ENCODE data around the gene ZXDC.

The ZXDC gene

DNA sequence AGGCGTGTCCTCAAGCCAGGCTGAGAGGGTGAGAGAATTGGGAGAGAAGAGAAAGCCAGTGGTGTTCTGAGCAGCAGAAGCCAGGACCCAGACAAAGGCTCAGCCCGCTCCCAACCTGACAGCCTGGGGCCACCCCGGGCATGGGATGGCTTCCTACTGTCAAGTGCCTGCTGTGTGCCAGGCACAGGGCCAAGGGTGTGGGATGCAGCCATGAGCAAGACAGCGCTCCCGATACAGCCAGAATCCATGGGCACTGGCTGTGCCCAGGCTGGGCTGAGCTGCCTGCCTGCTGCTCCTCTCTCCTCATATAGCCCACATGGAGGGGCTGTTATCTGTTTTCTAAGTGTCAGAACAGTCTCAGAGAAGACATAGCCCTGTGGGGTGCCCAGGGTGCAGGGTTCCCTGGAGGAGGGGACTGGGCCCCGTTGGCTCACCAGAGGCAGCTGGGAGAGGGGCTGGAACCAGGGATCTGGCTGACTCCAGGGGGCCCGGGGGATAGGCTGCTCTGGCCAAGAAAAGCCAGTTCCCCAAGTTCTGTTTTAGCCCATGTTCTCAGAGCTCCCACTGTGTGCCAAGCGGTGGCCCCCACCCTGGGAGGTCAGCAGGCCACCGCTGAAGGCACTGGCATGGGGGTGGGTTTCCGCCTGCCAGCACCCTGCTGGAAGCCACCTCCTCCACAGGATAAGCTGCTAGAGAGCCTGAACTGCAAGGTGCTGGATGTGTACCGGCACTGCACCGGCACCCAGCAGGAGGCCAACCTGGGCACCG, 42.0 kb downstream of the ZXDC start:
- DNase-seq: peak; percentile 51

DNA sequence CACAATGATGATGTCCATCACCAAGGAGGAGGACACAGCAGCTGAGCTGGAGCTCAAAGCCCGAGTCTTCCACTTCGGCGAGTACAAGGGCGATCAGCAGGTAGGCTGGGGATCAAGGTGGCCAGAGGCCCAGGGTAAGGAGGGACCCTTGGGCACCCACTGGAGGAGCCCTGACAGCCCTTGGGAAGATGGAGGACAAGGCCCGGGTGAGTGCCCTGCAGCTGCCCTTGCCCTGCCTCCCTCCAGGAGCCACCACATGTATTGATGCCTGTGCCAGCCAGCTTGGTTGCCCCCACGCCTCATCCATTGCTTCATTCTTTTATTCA, 42.6 kb downstream of the ZXDC start:
- DNase-seq: no peak

DNA sequence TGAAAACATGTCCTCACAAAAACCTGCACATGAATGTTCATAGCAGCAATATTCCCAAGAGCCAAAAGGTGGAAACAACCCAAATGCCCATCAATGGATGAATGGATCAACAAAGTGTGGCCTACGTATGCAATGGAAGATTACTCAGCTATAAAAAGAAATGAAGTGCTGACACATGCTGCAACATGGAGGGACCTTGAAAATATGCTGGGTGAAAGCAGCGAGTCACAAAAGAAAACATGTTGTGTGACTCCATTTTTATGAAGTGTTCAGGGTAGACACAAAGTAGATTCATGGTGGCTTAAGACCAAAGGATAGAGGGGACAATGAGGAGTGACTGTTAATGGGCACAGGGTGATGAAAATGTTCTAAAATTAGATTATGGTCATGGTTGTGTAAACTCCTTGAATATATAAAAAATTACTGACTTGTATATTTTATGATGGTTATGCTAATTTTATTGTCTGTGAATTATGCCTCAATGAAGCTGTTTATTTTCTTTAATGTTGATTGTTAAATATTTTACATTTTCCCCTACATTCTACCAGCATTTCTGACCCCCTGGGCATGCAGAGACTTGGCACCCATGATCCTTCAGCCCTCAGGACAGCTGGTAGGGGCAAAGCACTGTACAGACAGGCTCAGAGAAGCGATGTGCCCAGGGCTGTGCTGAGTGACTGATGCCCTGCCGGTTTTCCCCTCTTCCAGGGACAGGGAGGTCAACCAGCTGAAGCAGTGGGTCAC, 43.2 kb downstream of the ZXDC start:
- DNase-seq: no peak

DNA sequence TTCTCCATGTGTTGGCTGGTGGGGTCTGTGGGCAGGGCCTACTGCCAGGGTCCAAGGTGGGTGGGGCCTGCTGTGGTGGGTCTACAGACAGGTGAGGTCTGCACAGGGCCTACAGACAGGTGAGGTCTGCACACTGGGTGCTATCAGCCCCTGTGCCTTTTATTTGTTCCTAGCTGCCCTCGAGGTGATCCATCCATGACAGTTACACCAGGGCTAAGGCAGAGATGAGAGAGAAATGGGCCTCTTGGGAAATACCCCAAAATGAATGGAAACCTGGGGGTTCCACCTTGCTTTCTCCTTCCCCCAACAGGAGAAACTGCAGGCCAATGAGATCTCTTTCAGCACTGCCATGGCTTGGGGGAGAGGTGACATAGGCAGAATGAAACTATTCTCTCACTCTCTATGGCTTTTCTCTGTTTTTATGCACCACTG, 44.6 kb downstream of the ZXDC start:
- DNase-seq: no peak

DNA sequence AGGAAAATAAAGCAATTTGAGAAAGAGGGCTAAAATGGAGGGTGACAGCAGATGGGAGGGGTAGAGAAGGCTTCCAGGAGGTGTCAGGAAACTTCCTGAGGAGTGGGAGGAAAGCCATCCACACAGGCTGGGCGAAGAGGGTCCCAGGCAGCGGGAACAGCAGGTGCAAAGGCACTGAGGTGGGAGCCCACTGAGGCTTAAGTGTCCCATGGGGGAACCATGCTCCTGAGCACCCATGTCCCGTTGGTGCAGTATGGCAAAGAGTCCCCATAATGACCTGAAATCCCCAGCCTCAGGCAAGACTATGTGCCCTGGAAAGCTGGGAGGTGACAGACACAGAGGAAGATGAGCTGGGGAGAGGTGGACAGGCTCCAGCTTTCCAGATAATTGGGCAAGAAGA, 50.9 kb downstream of the ZXDC start:
- no peak for DNase-seq

DNA sequence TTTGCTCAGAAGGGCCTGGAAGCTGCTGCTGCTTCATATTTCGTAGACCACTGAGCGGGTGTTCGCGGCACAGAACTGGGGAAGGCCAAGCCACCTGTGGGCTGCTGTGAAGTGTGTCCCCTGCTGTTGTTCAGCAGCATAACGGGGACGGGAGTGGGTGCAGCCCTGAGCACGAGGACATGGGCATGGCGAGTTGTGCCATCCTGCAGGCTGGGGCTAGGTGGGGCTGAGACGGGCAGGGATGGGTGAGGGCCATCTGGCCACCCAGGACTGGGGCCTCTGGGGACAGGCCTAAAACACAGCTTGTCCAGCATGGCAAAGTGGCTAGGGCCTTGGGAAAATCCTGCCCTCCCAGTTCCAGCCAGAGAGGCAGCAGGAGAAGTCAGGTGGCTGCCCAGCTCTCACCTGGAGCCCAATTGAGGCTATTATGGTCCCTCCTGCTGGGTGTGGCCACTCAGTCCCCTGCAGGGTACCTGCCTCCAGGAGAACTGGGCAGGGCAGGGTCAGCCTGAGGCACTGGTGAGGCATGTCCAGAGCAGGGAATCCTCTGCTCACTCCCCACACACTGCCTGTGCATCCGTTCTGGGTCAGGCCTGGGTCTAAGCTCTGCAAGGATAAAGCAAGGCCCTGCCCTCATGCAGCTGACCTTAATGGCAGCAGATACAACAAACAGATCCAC, 51.5 kb downstream of the ZXDC start:
- DNase-seq: no peak

DNA sequence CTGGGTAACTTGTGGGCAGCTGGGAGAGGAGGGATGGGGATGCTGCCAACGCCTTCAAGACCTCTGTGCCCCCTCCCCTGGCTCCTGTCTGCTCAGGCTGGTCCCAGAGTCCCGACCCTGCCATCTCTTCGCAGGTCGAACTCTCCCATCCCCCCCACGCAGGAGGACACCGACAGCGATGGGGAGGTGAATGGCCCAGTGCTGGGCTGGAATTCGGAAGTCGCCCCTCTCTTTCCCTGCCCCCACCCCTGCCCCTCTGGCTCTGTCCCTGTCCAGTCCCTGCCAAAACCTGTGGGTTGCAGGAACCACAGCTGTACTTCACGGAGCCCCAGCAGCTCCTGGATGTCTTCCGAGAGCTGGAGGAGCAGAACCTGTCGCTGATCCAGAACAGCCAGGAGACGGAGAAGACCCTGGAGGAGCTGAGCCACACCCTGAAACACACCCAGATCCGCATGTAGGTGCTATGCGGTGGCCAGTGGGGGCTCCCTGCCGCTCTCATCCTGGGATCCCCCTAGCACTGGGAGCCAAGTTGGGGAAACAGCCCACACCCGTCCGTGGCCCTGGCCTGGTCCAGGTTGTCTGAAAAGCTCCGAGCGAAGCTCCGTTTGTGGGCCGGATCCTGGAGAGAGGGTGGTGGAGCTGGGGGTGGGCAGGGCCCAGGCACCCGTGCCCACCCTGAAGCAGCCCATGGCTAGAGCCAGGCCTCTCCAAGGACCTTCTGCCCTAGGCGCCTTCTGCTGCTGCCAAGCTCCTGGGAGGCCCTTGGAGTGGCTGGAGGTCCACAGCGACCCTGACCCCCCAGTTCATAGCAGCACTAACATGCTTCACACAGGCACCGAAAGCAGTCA, 52.3 kb downstream of the ZXDC start:
- no peak for DNase-seq

DNA sequence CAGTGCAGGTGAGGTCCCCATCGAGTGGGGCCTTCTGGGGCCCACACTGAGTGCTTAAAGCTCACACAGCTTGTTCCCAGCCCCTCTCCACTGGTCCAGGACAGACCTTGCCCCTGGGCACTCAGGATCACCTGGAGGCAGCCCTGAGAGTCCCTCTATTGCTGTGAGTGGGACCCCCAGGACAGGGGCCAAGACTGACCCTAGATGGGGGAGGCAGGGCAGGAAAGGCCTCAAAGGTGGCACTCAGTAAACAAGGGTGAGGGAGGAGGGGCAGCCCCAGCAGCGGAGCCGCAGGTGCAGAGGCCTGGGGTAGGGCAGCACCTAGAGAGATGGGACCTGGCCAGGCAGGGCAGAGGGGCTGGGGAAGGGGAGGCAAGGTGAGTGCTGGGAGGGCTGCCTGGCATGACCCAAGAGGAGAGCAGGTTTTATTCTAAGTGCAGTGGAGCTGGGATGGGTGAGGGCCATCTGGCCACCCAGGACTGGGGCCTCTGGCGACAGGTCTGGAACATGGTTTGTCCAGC, 53.1 kb downstream of the ZXDC start:
- DNase-seq: no peak

DNA sequence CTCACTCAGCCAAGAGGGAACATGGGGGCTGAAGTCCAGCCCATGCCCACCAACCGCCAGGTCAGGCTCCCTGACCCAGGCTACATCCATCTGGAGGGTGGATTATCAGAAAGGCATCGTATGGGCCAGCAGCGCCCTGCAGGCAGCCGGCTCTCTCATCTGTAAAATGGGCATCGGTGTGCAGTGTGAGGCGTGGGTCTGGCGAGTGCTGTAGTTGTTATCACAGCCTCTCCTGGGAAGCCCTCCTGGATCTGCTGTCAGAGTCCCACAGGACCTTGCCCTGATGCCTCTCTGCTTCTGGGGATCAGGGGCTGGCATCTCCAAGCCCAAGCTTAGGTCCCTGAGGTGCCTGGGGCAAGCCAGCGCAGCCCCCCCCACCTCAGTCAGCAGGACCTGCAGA, 53.6 kb downstream of the ZXDC start:
- no peak for DNase-seq

DNA sequence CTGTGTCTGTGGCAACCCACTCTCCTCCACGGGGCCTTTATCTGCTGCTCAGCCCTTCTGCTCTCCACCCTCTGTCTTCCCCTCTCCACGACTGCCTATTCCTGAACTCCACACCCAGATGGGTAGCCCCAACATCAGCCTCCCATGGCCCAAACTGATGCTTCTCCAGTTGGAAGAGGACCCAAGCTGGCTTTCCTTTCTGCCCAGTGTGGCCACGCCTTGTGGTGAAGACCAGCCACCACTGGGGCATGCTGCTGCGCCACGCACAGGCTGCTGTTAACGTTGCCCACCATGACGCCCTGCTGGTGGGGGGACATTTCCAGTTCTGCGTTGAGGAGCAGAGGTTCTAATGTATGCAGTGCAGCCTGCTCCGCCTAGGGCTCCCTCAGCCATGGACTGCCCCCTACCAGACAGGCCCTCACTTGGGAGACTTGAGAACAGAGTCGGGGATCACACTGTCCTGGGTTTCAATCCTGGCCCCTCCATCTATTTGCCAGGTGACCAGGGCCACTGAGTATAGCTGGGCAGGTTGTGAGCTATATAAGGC, 54.0 kb downstream of the ZXDC start:
- DNase-seq: no peak

DNA sequence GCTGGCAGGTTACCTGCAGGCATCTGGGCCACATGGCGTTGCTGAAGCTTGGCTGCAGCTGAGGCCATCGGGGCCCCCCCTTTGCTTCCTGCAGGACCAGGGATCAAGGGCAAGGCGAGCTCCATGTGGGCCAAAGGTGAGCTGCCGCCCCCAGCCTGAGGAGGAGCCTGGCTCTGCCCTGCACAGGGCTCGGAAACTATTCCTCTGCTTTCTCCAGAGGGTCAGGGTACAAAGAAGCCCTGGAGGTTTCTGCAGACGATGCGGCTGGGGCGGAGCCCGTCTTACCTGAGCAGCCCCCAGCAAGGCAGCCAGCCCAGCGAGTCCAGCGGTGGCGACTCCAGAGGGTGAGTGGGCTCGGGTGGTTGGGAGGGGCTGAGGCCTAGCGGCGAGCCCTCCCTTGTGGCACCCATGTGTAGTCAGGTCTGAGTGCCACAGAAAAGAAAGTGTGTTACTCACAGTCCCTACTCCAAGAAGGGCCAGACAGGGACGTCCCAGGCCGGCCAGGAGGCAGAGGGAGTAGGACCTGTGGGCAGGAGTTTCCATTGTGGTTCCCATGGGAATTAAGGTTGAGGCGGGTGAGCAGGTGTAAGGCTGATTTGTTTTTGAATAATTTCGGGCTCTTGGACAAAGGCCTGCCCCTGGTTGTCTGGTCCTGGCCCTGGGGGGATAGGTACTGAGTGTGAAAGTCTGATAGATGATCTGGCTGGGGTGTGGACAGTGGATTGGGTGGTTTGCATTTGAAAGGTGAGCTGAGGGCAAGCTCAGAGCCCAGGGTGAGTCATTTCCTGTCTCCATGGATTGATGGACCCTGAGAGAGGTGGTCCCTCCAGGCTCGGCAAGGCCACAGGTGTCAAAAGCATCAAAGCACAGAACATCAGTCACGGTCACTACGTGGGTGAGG, 55.6 kb downstream of the ZXDC start:
- DNase-seq: no peak

DNA sequence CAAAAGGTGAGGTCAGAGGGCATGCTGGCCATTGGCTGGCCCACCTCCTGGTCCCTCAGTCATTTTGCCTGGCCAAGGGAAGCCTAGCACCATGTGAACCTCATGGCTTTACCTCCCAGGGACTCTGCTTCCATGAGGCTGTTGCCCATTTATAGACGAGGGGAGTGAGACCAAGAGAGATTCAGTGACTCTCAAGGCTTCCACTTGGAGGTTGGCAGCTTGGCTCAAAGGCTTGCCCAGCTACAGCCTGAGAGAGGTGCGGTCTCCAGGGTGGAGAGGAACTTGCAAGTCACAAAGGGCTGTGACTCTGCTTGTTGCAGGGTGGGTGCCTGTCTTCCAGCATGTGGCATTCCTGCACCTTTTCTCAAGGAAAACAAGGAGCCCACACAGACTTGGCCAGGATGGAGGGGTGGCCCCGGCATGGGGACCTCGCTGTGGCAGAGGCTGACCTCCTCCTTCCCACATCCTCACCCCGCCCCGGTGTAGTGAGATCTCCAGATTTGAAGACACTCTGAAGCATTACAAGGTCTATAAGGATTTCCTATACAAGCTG, 56.5 kb downstream of the ZXDC start:
- no peak for DNase-seq

DNA sequence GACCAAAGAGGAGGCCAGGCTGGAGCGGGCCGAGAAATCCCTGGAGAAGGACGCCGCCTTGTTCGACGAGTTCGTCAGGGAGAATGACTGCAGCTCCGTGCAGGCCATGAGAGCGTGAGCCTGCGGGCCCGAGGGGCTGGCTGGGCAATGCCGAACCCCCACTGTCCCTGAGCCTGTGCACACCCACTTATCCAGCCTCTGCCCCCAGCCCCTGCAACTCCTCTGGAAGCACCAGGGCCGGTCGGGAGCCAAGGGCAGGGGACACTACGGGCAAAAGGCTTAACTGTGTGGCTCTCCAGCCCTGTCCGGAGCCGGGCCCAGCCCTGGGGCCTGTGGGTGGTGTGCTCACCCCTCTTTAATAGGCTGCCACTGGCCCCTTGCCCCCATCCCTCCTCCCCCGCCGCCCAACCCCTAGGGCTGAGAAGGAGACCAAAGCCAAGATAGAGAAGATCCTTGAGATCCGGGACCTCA, 57.0 kb downstream of the ZXDC start:
- DNase-seq: no peak

DNA sequence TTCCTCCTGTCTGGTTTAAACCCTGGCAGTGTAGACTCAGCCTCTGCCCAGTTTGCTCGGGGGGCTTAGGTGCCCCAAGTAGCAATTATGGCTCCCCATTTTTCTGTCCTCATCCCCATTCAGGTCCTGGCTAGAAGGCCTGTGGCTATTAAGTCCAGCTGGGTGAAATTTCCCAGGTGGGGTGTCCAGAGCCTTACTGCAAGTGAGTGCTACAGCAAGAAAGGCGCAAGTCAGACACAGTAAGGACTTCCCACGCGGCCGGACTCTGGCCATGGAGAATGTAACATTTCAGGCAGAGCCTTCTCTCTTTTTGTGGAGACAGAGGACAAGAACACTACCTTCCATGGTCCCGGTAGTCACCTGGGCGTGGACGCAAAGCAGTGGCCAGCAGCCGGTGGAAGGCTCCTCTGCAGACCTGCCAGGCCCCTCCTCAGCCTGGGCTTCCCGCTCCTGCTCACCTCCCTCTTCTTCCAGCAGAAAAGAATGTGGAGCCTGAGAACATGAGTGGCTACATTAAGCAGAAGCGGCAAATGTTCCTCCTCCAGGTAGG, 57.6 kb downstream of the ZXDC start:
- DNase-seq: no peak

DNA sequence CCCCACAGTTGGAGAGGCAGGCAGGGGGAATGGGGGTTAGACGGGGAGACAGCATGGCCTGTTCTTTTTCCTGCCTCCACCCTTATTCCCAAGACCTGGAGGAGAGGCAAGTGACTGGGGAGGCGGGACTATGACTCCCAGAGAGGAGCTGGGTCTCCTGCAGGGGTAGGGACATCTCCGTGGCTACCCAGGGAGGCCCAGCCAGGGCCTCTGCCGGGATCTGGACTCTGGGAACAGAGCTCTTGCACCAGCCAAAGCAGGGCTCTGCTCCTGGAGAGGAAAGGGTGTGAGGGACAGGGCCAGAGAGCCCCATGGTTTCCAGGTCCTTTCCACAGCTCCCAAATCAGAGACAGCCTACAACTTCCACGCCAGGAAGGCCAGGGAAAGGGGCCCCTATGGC, 58.2 kb downstream of the ZXDC start:
- DNase-seq: no peak

DNA sequence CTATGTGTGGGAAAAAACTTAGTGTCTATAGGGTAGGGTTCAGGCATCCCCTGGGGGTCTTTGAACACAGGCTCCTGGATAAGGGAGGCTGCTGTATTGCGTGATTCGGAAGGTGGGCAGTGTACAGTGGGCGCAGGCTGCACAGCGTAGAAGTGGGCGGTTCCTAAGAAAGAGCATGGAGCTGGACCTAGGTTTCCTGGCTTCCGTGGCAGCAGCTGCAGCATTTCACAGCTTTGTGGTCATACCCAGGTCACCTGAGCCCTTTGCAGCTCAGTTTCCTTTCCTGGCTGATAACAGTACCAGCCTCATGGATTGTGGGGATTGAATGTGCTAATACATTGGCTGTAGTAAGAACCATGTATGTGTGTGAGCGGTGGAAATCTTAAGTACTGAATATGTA, 58.7 kb downstream of the ZXDC start:
- no peak for DNase-seq

DNA sequence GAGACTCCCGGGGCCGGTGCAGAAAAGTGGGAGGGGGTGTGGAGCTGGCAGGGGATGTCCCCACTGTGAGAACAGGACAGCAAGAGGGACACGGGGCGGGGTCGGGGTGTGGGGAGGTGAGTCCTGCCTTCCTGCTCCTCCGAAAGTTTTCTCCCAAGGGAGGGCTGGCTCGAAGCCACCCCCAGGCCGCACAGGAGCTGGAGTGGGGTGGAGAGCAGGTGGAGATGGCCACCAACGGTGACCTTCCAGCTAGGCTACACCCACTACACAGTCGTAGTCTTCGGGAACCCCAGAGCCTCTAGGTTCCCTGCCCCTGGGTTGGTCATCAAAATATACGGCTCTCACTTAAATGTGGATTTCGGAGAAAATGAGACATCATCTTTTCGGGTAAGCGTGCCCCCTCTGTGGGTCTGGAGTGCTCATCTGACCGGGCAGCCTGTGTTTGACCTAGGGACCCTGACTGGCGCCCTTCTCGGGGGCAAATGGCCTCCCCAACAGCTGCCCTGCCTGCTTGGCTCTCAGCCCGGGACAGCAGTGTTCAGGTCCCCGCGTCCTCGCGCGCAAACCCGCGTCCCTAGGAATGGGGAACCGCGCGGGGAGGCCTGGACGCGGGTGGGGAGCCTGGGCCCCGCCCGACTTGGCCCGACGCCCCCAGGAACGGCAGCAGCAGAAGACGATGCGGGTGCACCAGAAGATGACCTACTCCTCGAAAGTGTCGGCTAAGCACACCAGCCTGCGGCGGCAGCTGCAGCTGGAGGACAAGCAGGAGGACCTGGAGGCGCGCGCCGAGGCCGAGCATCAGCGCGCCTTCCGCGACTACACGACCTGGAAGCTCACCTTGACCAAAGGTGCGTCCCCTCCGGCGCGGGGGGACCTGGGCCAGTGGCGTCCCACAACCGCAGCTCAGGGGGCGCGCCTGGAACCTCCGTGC, 59.8 kb downstream of the ZXDC start:
- no peak for DNase-seq

DNA sequence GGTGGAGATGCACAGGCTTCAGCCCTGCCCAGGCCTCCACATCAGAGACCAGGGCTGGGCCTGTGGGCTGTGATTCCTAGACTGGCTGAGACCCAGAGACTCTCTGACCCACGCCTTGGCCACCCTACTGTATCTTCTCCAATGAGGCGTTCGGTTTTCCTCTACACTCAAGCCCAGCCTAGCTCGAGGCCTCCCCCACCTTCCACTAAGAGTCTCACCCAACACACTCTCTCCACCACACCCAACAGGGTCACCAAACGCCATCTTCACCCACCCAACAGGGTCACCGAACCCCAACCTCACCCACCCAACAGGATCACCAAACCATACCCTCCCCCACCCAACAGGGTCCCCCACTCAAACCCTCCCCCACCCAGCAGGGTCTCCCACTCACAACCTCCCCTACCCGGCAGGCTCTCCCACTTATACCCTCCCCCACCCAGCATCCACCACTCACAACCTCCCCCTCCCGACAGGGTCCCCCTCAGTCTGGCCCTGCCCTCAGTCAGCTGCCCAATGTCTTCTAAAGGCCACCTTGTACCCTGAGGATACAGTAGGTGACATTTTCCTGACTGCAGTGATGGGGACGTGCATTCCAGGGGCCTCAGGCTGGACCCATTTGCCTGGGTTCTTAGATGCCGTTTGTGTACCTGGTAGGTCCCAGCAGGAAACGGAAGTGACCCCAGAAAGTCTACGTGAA, 60.6 kb downstream of the ZXDC start:
- no peak for DNase-seq

DNA sequence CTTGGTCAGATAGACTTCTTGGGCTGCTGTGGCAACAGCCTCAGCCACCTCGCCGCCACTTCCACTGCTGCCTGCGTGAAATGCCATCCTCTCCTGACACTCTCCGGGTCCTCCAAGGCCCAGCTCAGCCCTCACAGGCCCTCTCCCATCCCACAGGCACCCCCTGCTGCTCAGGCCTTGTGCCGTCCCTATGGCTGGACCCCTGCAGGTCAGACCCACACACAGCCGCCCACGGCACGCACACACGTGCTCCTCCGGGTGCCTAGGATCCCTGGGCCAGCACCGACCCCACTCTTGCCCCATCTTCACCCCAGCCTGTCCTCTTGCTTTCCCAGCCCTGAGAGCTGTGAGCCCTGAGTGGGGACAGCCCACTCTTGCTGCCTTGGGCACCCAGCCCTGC, 61.3 kb downstream of the ZXDC start:
- DNase-seq: no peak

All from NCI-H1092 (cell line).